A673 (cell line): ENCODE measurements around the gene HOATZ. TPM values are rescaled to one million over a fixed set of nuclear protein-coding genes. Genes with fewer than 3 reads are reported as not detected.

ENCODE experiments used
- BruUV-seq: library from RNA; stranded (reverse); fragments of 400-500 nt; replicated peaks from 2 replicates; lab custom pipeline; 2021; lab: Mats Ljungman, UMichigan
- CTCF ChIA-PET: fragments of 300-600 bp; sonication (Branson Sonifier 250); formaldehyde crosslinking; loops from one replicate; lab custom pipeline; 2022; ENCODE audit warnings: antibody characterized with exemption; lab: Charles Lee
- POLR2A ChIA-PET: fragments of 300-600 bp; sonication (Branson Sonifier 250); formaldehyde crosslinking; loops from one replicate; lab custom pipeline; 2022; ENCODE audit warnings: antibody characterized with exemption; ENCODE audit not compliant: low non-redundant PET; lab: Charles Lee
- DNase-seq: peaks from one replicate; pipeline ENCODE4 v3.0.0-alpha.2; 2015; ENCODE audit warnings: low spot score
- H3K27ac ChIP-seq: fragments of 200-600 bp; sonication (generic); 2 replicates; pipeline ENCODE4 v1.5.1; 2016; ENCODE audit warnings: mixed run types, low read depth, mild to moderate bottlenecking, mixed read lengths, antibody characterized with exemption, low read length; ENCODE audit not compliant: poor library complexity, severe bottlenecking
- H3K27me3 ChIP-seq: fragments of 200-600 bp; sonication (generic); replicated peaks from 2 replicates; pipeline ENCODE4 v1.6.1; 2017; ENCODE audit warnings: mixed run types, low read depth, mild to moderate bottlenecking, mixed read lengths, antibody characterized with exemption, low read length; ENCODE audit not compliant: insufficient read depth, poor library complexity
- H3K36me3 ChIP-seq: fragments of 200-600 bp; sonication (generic); 2 replicates; pipeline ENCODE4 v1.6.1; 2016; ENCODE audit warnings: mixed run types, mild to moderate bottlenecking, mixed read lengths, antibody characterized with exemption, low read length; ENCODE audit not compliant: insufficient read depth, poor library complexity, severe bottlenecking
- H3K4me1 ChIP-seq: fragments of 200-600 bp; sonication (generic); 2 replicates; pipeline ENCODE4 v1.6.1; 2017; ENCODE audit warnings: mixed run types, mild to moderate bottlenecking, mixed read lengths, antibody characterized with exemption, low read length; ENCODE audit not compliant: insufficient read depth, poor library complexity, severe bottlenecking
- H3K4me3 ChIP-seq: fragments of 200-600 bp; sonication (generic); 2 replicates; pipeline ENCODE4 v1.5.1; 2016; ENCODE audit warnings: low read depth, mixed run types, mild to moderate bottlenecking, mixed read lengths, low read length; ENCODE audit not compliant: poor library complexity, severe bottlenecking
- H3K9me3 ChIP-seq: fragments of 200-600 bp; sonication (generic); 2 replicates; pipeline ENCODE4 v1.6.1; 2016; ENCODE audit warnings: mixed run types, low read depth, mild to moderate bottlenecking, mixed read lengths, antibody characterized with exemption, low read length; ENCODE audit not compliant: poor library complexity, severe bottlenecking
- CTCF ChIP-seq: fragments of 300-800, 200-600 bp; sonication (generic); conservative IDR thresholded peaks from 2 replicates; pipeline ENCODE4 v1.5.1; 2017; ENCODE audit warnings: low read depth, mild to moderate bottlenecking, antibody characterized with exemption, low read length, moderate library complexity, mixed read lengths
- EZH2 ChIP-seq: fragments of 200-600 bp; sonication (generic); IDR thresholded peaks from 2 replicates; pipeline ENCODE4 v1.6.1; 2017; ENCODE audit warnings: borderline replicate concordance, low read depth, mild to moderate bottlenecking, mixed read lengths, antibody characterized with exemption, low read length; ENCODE audit not compliant: poor library complexity, severe bottlenecking
- intact Hi-C: fragments of 100-400 bp; cut with micrococcal nuclease; formaldehyde crosslinking; loops from one replicate; pipeline ENCODE4 v1.10.0; 2022; ENCODE audit not compliant: unreplicated experiment
- total RNA-seq: library from RNA; stranded (reverse); gene quantifications from 2 replicates; pipeline ENCODE4 v1.2.3, GENCODE V29; 2021

Gene HOATZ
- total RNA-seq, 1 experiment from 2014 or later = 0.58 TPM

- Histone ChIP-seq H3K4me1 (no peaks in the 10 kb centered on the region), H3K9me3 (no peaks in the 10 kb centered on the region), H3K4me3 (no peak overlapping the region), H3K27ac (no peak overlapping the region), H3K27me3 (no peaks in the 10 kb centered on the region), H3K36me3 (no peaks in the 10 kb centered on the region)
- POLR2A ChIA-PET = no interaction called here
- no peak for DNase-seq
- CTCF ChIA-PET = no interaction called here
- intact Hi-C loops = no loop called here
- BruUV-seq = no TSS peak
- no peak for TF ChIP-seq CTCF
- TF ChIP-seq EZH2 = no peak
Measured at GRCh38 chr11:111577821-111578220, 63.2 kb downstream of the HOATZ start.

- Histone ChIP-seq H3K36me3 (no peaks in the 10 kb centered on the region), H3K9me3 (no peaks in the 10 kb centered on the region), H3K4me1 (no peaks in the 10 kb centered on the region), H3K4me3 (no peak overlapping the region), H3K27me3 (no peaks in the 10 kb centered on the region), H3K27ac (no peak overlapping the region)
- BruUV-seq = no TSS peak
- no peak for DNase-seq
- ChIA-PET CTCF (no interaction called here), POLR2A (no interaction called here)
- no peak for TF ChIP-seq EZH2
- TF ChIP-seq CTCF = no peak
- intact Hi-C loops = no loop called here
Measured at GRCh38 chr11:111581341-111581740, 66.8 kb downstream of the HOATZ start.

- POLR2A ChIA-PET = no interaction called here
- Histone ChIP-seq H3K4me1 (no peaks in the 10 kb centered on the region), H3K4me3 (no peak overlapping the region), H3K27ac (no peak overlapping the region), H3K36me3 (no peaks in the 10 kb centered on the region), H3K9me3 (no peaks in the 10 kb centered on the region), H3K27me3 (no peaks in the 10 kb centered on the region)
- no peak for DNase-seq
- CTCF ChIA-PET = interaction anchor here (0.6 kb wide), 1 partner anchor 270 kb away, joined by 8 read pairs; no protein-coding TSS in a partner anchor
- intact Hi-C loops = no loop called here
- TF ChIP-seq EZH2 (no peak), CTCF (no peak)
- BruUV-seq = no TSS peak
Measured at GRCh38 chr11:111582163-111582562, 67.6 kb downstream of the HOATZ start.
